HepG2 (cell line): Measurements from ENCODE around the gene TNFAIP3. TPM values are rescaled to one million over a fixed set of nuclear protein-coding genes. Genes with fewer than 3 reads are reported as not detected.

Experiments used
- ZIK1 ChIP-seq: sonication (generic); formaldehyde crosslinking; IDR thresholded peaks from 2 replicates; pipeline ENCODE4 v1.5.0; 2020; ENCODE audit warnings: mild to moderate bottlenecking, low read depth, missing genetic modification reagents, borderline replicate concordance
- polyA plus RNA-seq, 8 experiments: library from polyadenylated mRNA; depleted of rRNA in 3 of 8; stranded (reverse) in 7 of 8; unstranded in 1 of 8; fragments of >200 nt; fragmentation: Illumina TruSeq in 4 of 8; extraction: Trizol in 4 of 8; gene quantifications; 2 replicates each; pipeline versions ENCODE4 v1.2.1 to v1.2.3, GENCODE V29; 2011 to 2016; ENCODE audit warnings: low read depth in 4 of 8, missing spikeins in 1 of 8, mixed read lengths in 1 of 8; ENCODE audit not compliant: insufficient read depth in 1 of 8
- total RNA-seq, 5 experiments: library from RNA; depleted of rRNA; stranded (reverse); fragments of >200 nt; fragmentation: Illumina TruSeq; extraction: Trizol; gene quantifications; 2 replicates each; pipeline ENCODE4 v1.2.3, GENCODE V29; 2016; ENCODE audit warnings: low read depth in 1 of 5
- TF ChIP-seq, protein P1 (sequence below): sonication (generic); formaldehyde crosslinking; IDR thresholded peaks from 2 replicates; pipeline ENCODE4 v1.9.0; 2021; ENCODE audit warnings: missing genetic modification reagents, borderline replicate concordance
- TF ChIP-seq, protein P2 (sequence below): IDR thresholded peaks from 2 replicates; pipeline ENCODE4 v1.4.0; 2020; ENCODE audit warnings: mild to moderate bottlenecking, missing genetic modification reagents
- TF ChIP-seq, protein P3 (sequence below): sonication (generic); formaldehyde crosslinking; IDR thresholded peaks from 2 replicates; pipeline ENCODE4 v1.4.0; 2020; ENCODE audit warnings: mild to moderate bottlenecking, missing genetic modification reagents

Gene TNFAIP3
- total and polyA plus RNA-seq, 2 of the 13 experiments (the other 11 are each of a cell fraction or from before 2014, with no cell fraction given), result 28.2 to 47.1 TPM

DNA sequence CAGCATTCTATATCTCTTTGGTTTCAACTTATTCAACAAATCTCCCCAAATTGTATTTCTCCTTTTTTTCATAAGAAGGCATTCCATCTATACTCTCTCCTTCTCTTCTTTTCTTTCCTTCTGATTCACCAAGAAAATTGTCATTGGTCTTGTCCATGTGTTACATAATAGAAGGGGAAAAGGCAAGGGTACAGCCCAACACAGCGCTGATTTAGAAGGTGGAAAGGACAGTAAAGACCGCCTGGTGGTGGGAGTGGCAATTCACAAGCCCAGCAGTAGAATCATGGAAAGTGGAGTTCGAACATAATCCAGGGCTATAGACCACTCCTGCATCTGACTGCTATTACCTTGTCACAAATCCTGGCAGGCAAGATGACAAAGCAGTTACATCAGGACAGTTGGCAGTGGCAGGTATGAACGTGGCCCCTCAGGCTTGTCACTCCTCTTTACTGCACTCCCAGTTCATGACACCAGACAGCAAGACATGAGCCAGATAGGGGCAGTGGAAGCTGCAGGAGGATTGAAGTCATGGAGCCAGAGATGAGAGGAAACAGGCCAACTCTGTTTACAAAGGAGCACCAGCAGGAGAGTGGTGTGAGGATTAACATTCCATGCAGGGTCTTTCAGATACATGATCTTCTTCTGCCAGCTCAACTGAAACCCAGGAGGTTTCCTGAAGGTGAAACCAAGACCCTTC is 2.1 kb upstream of the TNFAIP3 start (continued):
- TF ChIP-seq, protein P1, sequence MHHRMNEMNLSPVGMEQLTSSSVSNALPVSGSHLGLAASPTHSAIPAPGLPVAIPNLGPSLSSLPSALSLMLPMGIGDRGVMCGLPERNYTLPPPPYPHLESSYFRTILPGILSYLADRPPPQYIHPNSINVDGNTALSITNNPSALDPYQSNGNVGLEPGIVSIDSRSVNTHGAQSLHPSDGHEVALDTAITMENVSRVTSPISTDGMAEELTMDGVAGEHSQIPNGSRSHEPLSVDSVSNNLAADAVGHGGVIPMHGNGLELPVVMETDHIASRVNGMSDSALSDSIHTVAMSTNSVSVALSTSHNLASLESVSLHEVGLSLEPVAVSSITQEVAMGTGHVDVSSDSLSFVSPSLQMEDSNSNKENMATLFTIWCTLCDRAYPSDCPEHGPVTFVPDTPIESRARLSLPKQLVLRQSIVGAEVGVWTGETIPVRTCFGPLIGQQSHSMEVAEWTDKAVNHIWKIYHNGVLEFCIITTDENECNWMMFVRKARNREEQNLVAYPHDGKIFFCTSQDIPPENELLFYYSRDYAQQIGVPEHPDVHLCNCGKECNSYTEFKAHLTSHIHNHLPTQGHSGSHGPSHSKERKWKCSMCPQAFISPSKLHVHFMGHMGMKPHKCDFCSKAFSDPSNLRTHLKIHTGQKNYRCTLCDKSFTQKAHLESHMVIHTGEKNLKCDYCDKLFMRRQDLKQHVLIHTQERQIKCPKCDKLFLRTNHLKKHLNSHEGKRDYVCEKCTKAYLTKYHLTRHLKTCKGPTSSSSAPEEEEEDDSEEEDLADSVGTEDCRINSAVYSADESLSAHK (CRISPR knock-in tag), result no peak
- TF ChIP-seq, protein P2, sequence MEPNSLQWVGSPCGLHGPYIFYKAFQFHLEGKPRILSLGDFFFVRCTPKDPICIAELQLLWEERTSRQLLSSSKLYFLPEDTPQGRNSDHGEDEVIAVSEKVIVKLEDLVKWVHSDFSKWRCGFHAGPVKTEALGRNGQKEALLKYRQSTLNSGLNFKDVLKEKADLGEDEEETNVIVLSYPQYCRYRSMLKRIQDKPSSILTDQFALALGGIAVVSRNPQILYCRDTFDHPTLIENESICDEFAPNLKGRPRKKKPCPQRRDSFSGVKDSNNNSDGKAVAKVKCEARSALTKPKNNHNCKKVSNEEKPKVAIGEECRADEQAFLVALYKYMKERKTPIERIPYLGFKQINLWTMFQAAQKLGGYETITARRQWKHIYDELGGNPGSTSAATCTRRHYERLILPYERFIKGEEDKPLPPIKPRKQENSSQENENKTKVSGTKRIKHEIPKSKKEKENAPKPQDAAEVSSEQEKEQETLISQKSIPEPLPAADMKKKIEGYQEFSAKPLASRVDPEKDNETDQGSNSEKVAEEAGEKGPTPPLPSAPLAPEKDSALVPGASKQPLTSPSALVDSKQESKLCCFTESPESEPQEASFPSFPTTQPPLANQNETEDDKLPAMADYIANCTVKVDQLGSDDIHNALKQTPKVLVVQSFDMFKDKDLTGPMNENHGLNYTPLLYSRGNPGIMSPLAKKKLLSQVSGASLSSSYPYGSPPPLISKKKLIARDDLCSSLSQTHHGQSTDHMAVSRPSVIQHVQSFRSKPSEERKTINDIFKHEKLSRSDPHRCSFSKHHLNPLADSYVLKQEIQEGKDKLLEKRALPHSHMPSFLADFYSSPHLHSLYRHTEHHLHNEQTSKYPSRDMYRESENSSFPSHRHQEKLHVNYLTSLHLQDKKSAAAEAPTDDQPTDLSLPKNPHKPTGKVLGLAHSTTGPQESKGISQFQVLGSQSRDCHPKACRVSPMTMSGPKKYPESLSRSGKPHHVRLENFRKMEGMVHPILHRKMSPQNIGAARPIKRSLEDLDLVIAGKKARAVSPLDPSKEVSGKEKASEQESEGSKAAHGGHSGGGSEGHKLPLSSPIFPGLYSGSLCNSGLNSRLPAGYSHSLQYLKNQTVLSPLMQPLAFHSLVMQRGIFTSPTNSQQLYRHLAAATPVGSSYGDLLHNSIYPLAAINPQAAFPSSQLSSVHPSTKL (CRISPR knock-in tag), result peak; percentile 30
- TF ChIP-seq, protein P3, sequence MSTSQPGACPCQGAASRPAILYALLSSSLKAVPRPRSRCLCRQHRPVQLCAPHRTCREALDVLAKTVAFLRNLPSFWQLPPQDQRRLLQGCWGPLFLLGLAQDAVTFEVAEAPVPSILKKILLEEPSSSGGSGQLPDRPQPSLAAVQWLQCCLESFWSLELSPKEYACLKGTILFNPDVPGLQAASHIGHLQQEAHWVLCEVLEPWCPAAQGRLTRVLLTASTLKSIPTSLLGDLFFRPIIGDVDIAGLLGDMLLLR (CRISPR knock-in tag), result no peak
- no peak for TF ChIP-seq ZIK1 (CRISPR knock-in tag)
